ENCODE results near the gene GBF1.

DNA sequence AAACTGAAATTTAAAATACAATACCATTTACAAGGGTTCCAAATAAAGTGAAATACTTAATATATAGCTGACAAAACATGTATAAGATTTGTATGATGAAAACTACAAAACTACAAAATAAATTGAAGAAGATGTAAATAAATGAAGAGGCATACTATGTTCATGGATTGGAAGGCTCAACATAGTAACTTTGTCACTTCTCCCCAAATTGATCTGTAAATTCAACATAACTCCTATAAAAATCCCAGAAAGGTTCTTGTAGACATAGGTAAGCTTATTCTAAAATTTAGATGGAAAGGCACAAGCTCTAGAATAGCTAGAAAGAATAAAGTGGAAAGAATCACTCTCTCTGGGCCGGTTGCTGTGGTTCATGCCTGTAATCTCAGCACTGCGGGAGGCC lies 126.0 kb downstream of the GBF1 start:
- TF ChIP-seq EZH2 (IDR thresholded peaks at IDR 0.05; ENCODE audit: borderline replicate concordance, insufficient read depth, low read length, poor library complexity, severe bottlenecking) = no peak
- no peak for TF ChIP-seq EP300 (conservative IDR thresholded peaks at IDR 0.05; ENCODE audit: poor library complexity, severe bottlenecking)
- TF ChIP-seq, protein P1, sequence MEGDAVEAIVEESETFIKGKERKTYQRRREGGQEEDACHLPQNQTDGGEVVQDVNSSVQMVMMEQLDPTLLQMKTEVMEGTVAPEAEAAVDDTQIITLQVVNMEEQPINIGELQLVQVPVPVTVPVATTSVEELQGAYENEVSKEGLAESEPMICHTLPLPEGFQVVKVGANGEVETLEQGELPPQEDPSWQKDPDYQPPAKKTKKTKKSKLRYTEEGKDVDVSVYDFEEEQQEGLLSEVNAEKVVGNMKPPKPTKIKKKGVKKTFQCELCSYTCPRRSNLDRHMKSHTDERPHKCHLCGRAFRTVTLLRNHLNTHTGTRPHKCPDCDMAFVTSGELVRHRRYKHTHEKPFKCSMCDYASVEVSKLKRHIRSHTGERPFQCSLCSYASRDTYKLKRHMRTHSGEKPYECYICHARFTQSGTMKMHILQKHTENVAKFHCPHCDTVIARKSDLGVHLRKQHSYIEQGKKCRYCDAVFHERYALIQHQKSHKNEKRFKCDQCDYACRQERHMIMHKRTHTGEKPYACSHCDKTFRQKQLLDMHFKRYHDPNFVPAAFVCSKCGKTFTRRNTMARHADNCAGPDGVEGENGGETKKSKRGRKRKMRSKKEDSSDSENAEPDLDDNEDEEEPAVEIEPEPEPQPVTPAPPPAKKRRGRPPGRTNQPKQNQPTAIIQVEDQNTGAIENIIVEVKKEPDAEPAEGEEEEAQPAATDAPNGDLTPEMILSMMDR (IDR thresholded peaks at IDR 0.05; ENCODE audit: poor library complexity, severe bottlenecking) = no peak
- TF ChIP-seq RAD21 (conservative IDR thresholded peaks at IDR 0.05) = no peak
- no peak for TF ChIP-seq TAF1 (IDR thresholded peaks at IDR 0.05; ENCODE audit: low read depth)
- TF ChIP-seq MXI1 (conservative IDR thresholded peaks at IDR 0.05; ENCODE audit: poor library complexity, severe bottlenecking) = no peak

Data from neural cell (in vitro differentiated cells).